PC-9 (cell line): ENCODE data around the gene SLC6A8.

Experiments
- EZH2 ChIP-seq: fragments of 200-600 bp; sonication (generic); IDR thresholded peaks from 2 replicates; pipeline ENCODE4 v1.8.0; 2017; ENCODE audit warnings: antibody characterized with exemption, low read depth
- TF ChIP-seq, protein P1 (sequence below): fragments of 200-600 bp; sonication (generic); conservative IDR thresholded peaks from 2 replicates; pipeline ENCODE4 v1.6.1; 2017; ENCODE audit warnings: mixed run types, antibody characterized with exemption, mild to moderate bottlenecking, moderate library complexity

DNA sequence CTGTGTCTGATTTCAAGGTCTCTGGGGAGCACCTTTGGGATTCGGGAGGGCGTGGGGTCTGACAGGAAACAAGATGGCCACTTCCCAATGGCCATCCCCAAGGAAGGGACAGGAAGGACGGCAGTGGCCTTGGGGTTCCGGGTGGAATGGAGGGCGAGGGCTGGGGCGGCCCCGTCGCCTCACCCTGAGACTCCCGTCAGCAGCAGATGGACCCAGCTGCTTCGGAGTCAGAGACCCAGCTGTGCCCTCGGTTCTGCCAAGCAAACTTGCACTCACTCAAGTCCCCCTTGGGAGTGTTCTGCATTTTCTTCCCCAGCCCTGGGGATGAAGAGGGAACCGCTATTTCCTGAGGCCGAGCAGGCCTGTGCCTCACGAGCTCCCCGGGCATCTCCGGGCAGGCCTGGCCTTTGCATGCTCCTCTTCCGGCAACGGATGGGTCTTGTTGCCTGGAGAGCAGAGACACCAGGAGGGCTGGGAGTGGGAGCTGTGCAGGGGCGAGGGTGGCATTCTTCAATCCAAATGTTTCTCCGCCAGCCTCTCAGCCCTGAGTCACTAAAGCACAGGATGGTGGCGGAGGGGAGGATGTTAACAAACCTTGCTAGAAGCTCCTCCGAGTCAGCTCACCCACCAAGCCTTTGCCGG is 47.6 kb upstream of the SLC6A8 start:
- TF ChIP-seq, protein P1, sequence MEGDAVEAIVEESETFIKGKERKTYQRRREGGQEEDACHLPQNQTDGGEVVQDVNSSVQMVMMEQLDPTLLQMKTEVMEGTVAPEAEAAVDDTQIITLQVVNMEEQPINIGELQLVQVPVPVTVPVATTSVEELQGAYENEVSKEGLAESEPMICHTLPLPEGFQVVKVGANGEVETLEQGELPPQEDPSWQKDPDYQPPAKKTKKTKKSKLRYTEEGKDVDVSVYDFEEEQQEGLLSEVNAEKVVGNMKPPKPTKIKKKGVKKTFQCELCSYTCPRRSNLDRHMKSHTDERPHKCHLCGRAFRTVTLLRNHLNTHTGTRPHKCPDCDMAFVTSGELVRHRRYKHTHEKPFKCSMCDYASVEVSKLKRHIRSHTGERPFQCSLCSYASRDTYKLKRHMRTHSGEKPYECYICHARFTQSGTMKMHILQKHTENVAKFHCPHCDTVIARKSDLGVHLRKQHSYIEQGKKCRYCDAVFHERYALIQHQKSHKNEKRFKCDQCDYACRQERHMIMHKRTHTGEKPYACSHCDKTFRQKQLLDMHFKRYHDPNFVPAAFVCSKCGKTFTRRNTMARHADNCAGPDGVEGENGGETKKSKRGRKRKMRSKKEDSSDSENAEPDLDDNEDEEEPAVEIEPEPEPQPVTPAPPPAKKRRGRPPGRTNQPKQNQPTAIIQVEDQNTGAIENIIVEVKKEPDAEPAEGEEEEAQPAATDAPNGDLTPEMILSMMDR, result no peak
- TF ChIP-seq EZH2, result no peak
